Hematopoietic multipotent progenitor cell treated with erythropoietin and hydrocortisone succinate and interleukin-3 and kit ligand, for 15 days (in vitro differentiated cells): ENCODE measurements around the gene EMID1.
"Not testable (repeated sequence)": the region's sequence is repeated elsewhere in the genome, so short reads cannot be mapped to it uniquely, and the experiment has no call there.

ENCODE experiments used
- DNase-seq: peaks from one replicate; pipeline ENCODE4 v3.0.0-alpha.2; 2015; ENCODE audit warnings: low spot score

The EMID1 gene

GRCh38 chr22:29211466-29211865, 5.8 kb downstream of the EMID1 start:
- no peak for DNase-seq

DNA sequence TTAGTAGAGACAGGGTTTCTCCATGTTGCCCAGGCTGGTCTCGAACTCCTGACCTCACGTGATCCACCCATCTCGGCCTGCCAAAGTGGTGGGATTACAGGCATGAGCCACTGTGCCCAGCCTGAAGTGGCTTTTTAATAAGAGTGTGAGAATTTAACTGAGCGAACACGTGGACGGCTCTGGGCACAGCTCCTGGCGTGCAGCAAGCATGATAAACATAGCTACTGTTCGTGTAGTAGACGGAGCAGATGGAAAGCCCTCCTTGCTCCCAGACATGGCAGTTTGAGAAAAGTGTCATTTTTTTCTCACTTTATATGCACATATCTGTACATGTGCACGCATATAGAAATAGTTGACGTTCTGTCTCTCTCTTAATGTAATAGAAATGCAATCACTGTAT, 7.0 kb downstream of the EMID1 start:
- DNase-seq, result no peak

- DNase-seq, result no peak
Measured at GRCh38 chr22:29213493-29213892, 7.8 kb downstream of the EMID1 start.

GRCh38 chr22:29214232-29214631, 8.5 kb downstream of the EMID1 start:
- DNase-seq, result no peak

GRCh38 chr22:29215012-29215860, 9.5 kb downstream of the EMID1 start:
- no peak for DNase-seq

DNA sequence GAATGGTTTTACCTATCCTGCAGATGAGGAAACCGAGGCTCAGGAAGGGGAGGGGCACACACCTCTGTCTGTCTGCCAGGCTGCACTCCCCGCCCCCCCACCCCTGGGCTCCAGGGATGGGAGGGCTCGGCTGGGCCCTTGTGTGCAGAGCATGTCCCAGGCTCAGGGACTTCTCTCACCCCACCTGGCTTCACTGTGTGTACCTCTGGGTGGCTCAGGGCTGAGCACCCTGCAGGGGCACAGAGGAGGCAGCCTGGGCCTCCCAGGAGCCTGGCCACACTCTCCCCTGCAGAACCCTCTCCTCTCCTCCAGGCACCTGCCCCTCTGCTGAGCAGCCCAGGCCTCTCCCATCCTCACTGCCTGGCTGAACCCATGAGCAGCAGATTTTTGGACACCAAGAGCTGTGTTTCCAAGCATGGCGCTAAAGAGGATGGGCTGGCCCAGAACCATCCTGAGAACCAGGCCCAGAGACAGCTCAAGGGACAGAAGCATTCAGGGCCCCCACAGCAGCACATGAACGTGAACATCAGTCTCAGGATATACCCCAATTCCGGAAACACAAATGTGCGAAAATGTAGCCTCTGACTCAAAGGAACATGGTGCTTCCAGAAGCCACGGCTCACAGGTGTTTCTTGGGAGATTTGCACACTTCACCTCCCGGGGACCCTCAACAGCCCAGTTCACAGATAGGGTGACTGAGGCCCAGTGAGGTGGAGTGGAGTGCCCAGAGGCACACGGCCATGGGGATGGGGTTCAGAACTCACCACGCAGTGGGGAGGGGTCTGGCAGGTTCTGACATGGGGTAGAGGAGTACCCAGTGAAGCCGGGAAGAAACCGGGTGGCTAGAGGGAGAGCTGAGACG, 10.5 kb downstream of the EMID1 start:
- DNase-seq, result no peak

GRCh38 chr22:29216873-29217666, 11.4 kb downstream of the EMID1 start:
- DNase-seq, result no peak

GRCh38 chr22:29217827-29218757, 12.4 kb downstream of the EMID1 start:
- no peak for DNase-seq

GRCh38 chr22:29218758-29219408, 13.2 kb downstream of the EMID1 start:
- no peak for DNase-seq

DNA sequence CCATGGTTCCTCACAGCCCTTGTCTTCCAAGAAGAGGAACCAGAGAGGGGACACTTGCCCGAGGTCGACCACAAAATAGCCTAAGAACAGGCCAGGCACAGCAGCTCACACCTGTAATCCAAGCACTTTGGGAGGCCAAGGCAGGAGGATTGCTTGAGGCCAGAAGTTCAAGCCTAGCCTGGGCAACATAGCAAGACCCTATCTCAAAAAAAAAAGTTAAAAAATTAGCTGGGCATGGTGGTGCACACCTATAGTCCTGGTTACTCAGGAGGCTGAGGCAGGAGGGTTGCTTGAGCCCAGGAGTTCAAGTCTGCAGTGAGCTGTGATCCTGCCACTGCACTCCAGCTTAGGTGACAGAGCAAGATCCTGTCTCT, 13.7 kb downstream of the EMID1 start:
- not testable (repeated sequence) for DNase-seq

DNA sequence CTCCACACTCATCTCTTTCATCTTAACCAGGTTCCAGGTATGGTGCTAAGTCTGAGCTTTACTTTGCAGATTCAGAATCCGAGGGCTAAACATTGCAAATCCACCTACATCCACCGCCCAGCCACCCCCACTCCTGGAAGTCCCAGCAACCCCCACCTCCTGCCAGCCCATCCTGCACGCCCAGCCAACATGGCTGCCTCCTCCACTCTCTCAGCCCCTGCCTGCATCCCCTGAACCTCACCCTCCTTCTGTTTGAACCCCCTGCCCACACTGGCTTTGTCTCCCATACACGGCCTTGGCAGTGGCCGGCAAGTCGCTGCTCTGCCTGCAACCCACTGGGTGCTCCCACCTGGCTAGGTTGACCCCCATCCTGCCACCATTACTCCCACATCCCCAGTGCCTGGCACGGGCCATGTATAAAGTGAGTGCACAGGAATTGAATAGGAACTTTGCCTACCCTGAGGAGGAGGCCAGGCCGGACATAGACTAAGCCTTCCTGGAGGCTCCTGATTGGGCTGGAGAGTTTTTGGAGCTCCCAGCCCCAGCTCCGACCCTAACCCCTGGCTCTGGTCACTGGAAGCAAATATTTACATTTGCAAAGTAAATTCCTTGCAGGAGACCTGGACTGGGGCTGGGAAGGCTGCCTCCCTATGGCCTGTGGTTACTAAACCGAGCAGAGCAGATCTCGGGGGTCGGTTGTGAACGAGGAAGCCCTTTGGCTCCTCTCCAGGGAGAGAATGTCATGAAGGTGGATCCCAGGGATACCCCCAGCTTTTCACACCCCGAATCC, 14.4 kb downstream of the EMID1 start:
- no peak for DNase-seq

DNA sequence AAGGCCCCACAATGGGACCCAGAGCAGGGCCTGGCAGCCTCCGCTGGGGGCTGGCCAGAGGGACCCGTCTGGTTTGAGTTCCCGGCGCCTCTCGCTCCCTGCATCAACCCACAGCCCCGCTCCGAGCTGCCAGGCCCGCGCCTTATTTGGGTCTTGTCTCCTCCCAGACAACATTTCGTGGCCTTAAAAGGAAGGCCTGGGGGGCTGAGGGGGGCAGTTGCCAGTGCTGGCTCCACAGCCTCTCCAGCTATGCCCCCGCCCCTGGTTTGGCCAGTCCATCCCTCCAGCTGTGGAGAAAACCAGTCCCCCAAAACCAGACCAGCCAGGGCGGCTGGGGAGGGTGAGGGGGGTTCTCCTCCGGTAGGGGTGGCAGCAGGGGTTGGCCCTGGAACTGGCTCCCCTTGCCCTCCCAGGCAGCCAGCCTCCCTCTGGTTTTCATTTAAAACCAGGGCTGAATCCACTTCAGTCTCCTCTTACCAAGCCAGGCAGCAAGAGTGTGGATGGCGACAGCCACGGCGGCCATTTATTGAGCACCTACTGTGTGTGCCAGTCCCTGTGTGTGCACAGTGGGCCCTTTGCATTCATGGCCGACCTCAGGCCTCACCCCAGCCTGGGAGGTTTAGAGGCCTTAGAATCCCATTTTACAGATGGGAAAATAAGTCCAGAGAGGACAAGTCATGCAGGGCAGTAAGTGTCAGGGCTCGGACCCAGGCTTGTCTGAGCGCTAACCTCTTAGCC, 18.6 kb downstream of the EMID1 start:
- no peak for DNase-seq

- DNase-seq, result no peak
Measured at GRCh38 chr22:29224859-29225410, 19.2 kb downstream of the EMID1 start.

GRCh38 chr22:29225422-29226090, 19.9 kb downstream of the EMID1 start:
- DNase-seq, result no peak

DNA sequence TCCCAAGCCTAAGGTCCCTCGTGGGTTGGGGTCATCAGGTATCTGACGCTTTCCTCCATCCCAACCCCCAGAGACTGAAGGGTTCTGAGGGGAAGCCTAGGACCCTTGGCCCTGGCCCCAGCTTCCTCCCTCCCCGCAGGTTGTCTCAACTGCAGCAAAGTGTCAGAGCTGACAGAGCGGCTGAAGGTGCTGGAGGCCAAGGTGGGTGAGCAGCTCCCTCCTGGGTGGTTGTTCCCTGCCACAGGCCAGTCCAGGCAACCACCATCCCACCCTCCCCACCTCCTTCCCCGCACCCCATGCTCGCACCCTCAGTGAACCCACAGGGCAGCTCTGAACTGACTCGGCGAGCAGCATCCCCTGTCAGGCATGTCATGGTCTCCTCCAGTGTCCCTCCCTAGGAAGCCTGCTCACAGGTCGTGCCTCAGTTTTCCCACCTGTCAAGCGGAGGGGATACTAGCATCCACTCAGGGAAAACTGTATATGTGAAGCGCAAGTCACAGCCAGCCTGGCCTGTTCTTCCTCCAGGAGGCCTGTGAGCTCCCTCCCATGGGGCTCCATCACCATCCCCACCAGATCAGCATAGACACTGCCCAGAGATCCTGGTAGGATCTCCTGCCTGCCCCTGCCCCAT, 20.8 kb downstream of the EMID1 start:
- no peak for DNase-seq

DNA sequence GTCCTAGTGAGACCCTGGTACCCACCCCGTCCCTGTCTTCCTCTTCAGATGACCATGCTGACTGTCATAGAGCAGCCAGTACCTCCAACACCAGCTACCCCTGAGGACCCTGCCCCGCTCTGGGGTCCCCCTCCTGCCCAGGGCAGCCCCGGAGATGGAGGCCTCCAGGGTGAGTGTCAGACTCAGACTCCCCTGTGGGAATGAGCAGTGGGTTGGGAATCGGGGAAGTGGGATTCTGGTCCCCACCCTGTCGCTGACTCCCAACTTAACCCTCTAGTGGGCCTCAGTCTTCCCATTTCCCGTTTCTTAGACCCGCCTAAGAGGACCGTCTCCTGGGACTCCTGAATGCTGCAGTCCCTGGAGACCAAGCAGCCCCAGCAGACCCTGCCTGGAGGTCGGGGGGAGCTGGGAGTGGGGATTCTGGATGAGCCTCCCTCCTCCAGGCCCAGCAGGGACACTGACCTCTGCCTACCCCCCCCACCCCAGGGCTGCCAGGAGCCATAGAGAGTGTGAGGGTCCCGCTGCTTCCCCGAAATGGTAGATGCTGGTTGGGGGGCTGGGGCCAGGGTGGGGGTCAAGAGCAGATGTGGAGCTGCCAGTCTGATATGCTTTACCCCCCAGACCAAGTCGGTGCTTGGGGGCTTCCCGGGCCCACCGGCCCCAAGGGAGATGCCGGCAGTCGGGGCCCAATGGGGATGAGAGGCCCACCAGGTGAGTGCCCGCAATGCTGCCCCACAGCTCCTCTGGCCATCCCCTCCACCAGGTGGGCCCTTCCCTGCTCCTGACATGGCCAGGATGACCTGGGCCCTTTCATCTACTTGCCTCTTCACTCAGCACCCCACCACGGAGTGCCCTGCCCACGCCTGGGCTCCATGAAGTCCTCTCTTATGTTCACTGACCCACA, 25.5 kb downstream of the EMID1 start:
- no peak for DNase-seq
